Endothelial cell of umbilical vein (primary cell): ENCODE data around the gene ARHGAP32. TPM values are rescaled to one million over a fixed set of nuclear protein-coding genes. Genes with fewer than 3 reads are reported as not detected.

Source experiments
- BruUV-seq: library from RNA; stranded (reverse); fragments of 400-500 nt; replicated peaks from 2 replicates; lab custom pipeline; 2021; lab: Mats Ljungman, UMichigan
- CTCF ChIA-PET: fragments of 300-600, 350-600 bp; sonication (Branson Sonifier 250); formaldehyde crosslinking; loops from one replicate; lab custom pipeline; 2021; ENCODE audit warnings: antibody characterized with exemption, inconsistent platforms; lab: Charles Lee
- POLR2A ChIA-PET: fragments of 300-600, 350-600 bp; sonication (Branson Sonifier 250); formaldehyde crosslinking; loops from one replicate; lab custom pipeline; 2021; ENCODE audit warnings: antibody characterized with exemption, inconsistent platforms; lab: Charles Lee
- DNase-seq: peaks from one replicate; pipeline ENCODE4 v3.0.0-alpha.2; 2011; ENCODE audit warnings: low read depth, low spot score
- FAIRE-seq: peaks from 2 replicates; lab custom pipeline; 2011; peaks lifted over from hg19 to GRCh38; lab: Jason Lieb, UNC
- H2AFZ ChIP-seq: 2 replicates; pipeline ENCODE4 v1.6.0; 2012; ENCODE audit warnings: low read depth, low read length, control low read depth, inconsistent platforms
- H3K27ac ChIP-seq: 2 replicates; pipeline ENCODE4 v1.5.1; 2011; ENCODE audit warnings: low read depth, mild to moderate bottlenecking, control low read depth, low read length, moderate library complexity; ENCODE audit not compliant: insufficient read depth
- H3K27me3 ChIP-seq, 2 experiments: 2 replicates each; pipeline versions ENCODE4 v1.6.0 to v1.6.1; 2011; ENCODE audit warnings: low read length in 2 of 2, mixed read lengths in 1 of 2; ENCODE audit not compliant: control insufficient read depth in 2 of 2, insufficient read depth in 2 of 2
- H3K36me3 ChIP-seq, 2 experiments: 2 replicates in 1 of 2; 3 replicates in 1 of 2; pipeline ENCODE4 v1.5.1; 2011; ENCODE audit warnings: low read length in 2 of 2, mild to moderate bottlenecking in 1 of 2, moderate library complexity in 1 of 2; ENCODE audit not compliant: control insufficient read depth in 2 of 2, insufficient read depth in 2 of 2; ENCODE audit errors: extremely low read depth in 1 of 2
- H3K4me1 ChIP-seq: 3 replicates; pipeline ENCODE4 v1.5.1; 2011; ENCODE audit warnings: mild to moderate bottlenecking, low read length; ENCODE audit not compliant: control insufficient read depth, insufficient read depth; ENCODE audit errors: extremely low read depth
- H3K4me2 ChIP-seq: 2 replicates; pipeline ENCODE4 v1.6.1; 2011; ENCODE audit warnings: low read length, control low read depth, mixed read lengths; ENCODE audit not compliant: insufficient read depth
- H3K4me3 ChIP-seq, 3 experiments: fragments of 200-600 bp in 1 of 3; sonication (generic), shearing (Covaris generic) in 1 of 3; replicated peaks in 1 of 3; 2 replicates each; pipeline ENCODE4 v1.5.1; 2011 to 2016; ENCODE audit warnings: control low read depth in 3 of 3, low read length in 3 of 3, mild to moderate bottlenecking in 2 of 3, inconsistent platforms in 1 of 3, low read depth in 1 of 3, moderate library complexity in 1 of 3; ENCODE audit not compliant: insufficient read depth in 1 of 3
- H3K79me2 ChIP-seq: 2 replicates; pipeline ENCODE4 v1.6.0; 2012; ENCODE audit warnings: low read length, inconsistent platforms; ENCODE audit not compliant: control insufficient read depth, insufficient read depth
- H3K9ac ChIP-seq: replicated peaks from 2 replicates; pipeline ENCODE3; 2011; ENCODE audit warnings: low read length, control low read depth; ENCODE audit not compliant: insufficient read depth; ENCODE audit errors: extremely low read depth
- H3K9me1 ChIP-seq: replicated peaks from 3 replicates; pipeline ENCODE4 v1.6.0; 2011; ENCODE audit warnings: mild to moderate bottlenecking, low read length; ENCODE audit not compliant: control insufficient read depth, insufficient read depth; ENCODE audit errors: extremely low read depth
- H3K9me3 ChIP-seq: replicated peaks from 2 replicates; pipeline ENCODE4 v1.5.1; 2012; ENCODE audit warnings: low read length, inconsistent platforms; ENCODE audit not compliant: control insufficient read depth, insufficient read depth
- H4K20me1 ChIP-seq: replicated peaks from 2 replicates; pipeline ENCODE3; 2011; ENCODE audit warnings: mild to moderate bottlenecking, low read length; ENCODE audit not compliant: control insufficient read depth, insufficient read depth; ENCODE audit errors: extremely low read depth
- CTCF ChIP-seq, 2 donors: IDR thresholded peaks; 1 replicate in 1 of 2; 2 replicates in 1 of 2; pipeline ENCODE4 v1.5.1; 2011; ENCODE audit warnings: low read length in 2 of 2, mild to moderate bottlenecking in 2 of 2, moderate library complexity in 2 of 2, control low read depth in 1 of 2, inconsistent platforms in 1 of 2, low read depth in 1 of 2; ENCODE audit not compliant: insufficient read depth in 1 of 2; ENCODE audit errors: extremely low read depth in 1 of 2
- EZH2 ChIP-seq: IDR thresholded peaks from 2 replicates; pipeline ENCODE4 v1.6.1; 2012; ENCODE audit warnings: borderline replicate concordance, low read depth, mild to moderate bottlenecking, moderate library complexity, low read length, inconsistent platforms; ENCODE audit not compliant: severe bottlenecking
- GATA2 ChIP-seq: IDR thresholded peaks from 2 replicates; pipeline ENCODE4 v1.7.0; 2011; ENCODE audit warnings: low read depth, mild to moderate bottlenecking, moderate library complexity, mixed read lengths, low read length; ENCODE audit not compliant: insufficient read length, insufficient read depth
- JUN ChIP-seq: IDR thresholded peaks from 2 replicates; pipeline ENCODE4 v1.6.1; 2011; ENCODE audit warnings: borderline replicate concordance, low read depth; ENCODE audit not compliant: insufficient read length, insufficient read depth
- MYC ChIP-seq: IDR thresholded peaks from one replicate; pipeline ENCODE4 v1.6.1; 2011; ENCODE audit warnings: mild to moderate bottlenecking, low read depth, low read length
- POLR2A ChIP-seq: IDR thresholded peaks from 2 replicates; pipeline ENCODE4 v1.6.1; 2012; ENCODE audit warnings: low read depth, mild to moderate bottlenecking, control low read depth, low read length
- POLR2AphosphoS5 ChIP-seq: IDR thresholded peaks from 2 replicates; pipeline ENCODE4 v1.6.1; 2012; ENCODE audit warnings: low read depth, mild to moderate bottlenecking, control low read depth, low read length, moderate library complexity; ENCODE audit not compliant: insufficient read depth
- dilution Hi-C: fragments of 300-500 bp; cut with MboI; formaldehyde crosslinking; loops from one replicate; pipeline ENCODE4 v1.15.0; 2019; ENCODE audit warnings: low sequenced_read_pairs; ENCODE audit not compliant: extremely low pct_ligation_motif_present
- intact Hi-C: fragments of 100-400 bp; cut with micrococcal nuclease; formaldehyde crosslinking; loops from one replicate; pipeline ENCODE4 v1.10.0; 2022
- polyA plus RNA-seq, 4 experiments: library from polyadenylated mRNA; depleted of rRNA in 3 of 4; stranded (reverse) in 3 of 4; unstranded in 1 of 4; fragments of >200 nt; gene quantifications; 2 replicates each; pipeline versions ENCODE4 v1.2.1 to v1.2.3, GENCODE V29; 2011 to 2012; ENCODE audit warnings: missing spikeins in 1 of 4
- total RNA-seq: library from RNA; stranded (reverse); gene quantifications from 2 replicates; pipeline ENCODE4 v1.2.3, GENCODE V29; 2021

Gene ARHGAP32
- total and polyA plus RNA-seq, 2 donors (not counting 3 experiments of a cell fraction or from before 2014, with no cell fraction given), result 3.4 to 9.1 TPM

GRCh38 chr11:129117595-129118350 is 74.4 kb downstream of the ARHGAP32 start:
- dilution Hi-C loops, result no loop called here
- CTCF ChIA-PET, result interaction anchor here (0.7 to 2.6 kb wide), 9 partner anchors 15 to 580 kb away, joined by 3 to 99 read pairs (median 4); no protein-coding TSS in a partner anchor
- TF ChIP-seq CTCF (IDR thresholded peaks at IDR 0.05; ENCODE audit: extremely low read depth in 1 of 2, insufficient read depth in 1 of 2, low read depth in 1 of 2, low read length in 2 of 2) (peak; percentile 65 to 83), EZH2 (no peak), JUN (no peak), GATA2 (peak; percentile 30), POLR2AphosphoS5 (no peak), POLR2A (no peak), MYC (no peak)
- no peaks in the 10 kb centered on the region for H3K4me1 ChIP-seq
- intact Hi-C loops, result loop anchor here (1.0 to 5.0 kb wide), 8 partner anchors 115 to 634 kb away; no protein-coding TSS in a partner anchor
- no peak overlapping the region for H3K4me3 ChIP-seq
- peak; percentile 77 for DNase-seq
- POLR2A ChIA-PET, result no interaction called here
- no peak overlapping the region for H3K27ac ChIP-seq
- no TSS peak for BruUV-seq
- H3K36me3 ChIP-seq, result no peaks in the 10 kb centered on the region
- peak; percentile 66 for FAIRE-seq
- no peaks in the 10 kb centered on the region for H3K9me1 ChIP-seq
- no peaks in the 10 kb centered on the region for H3K27me3 ChIP-seq
- H3K79me2 ChIP-seq, result no peaks in the 10 kb centered on the region
- H3K9me3 ChIP-seq, result no peaks in the 10 kb centered on the region
- no peak overlapping the region for H3K4me2 ChIP-seq
- no peak overlapping the region for H2AFZ ChIP-seq
- no peak overlapping the region for H3K9ac ChIP-seq
- H4K20me1 ChIP-seq, result no peaks in the 10 kb centered on the region
